H54 (cell line): ENCODE data around the gene MRC1.
A peak's percentile ranks its signal among the peaks of the same experiment; 100 is the strongest.

Source experiments
- DNase-seq: peaks from one replicate; pipeline ENCODE4 v3.0.0; 2011; ENCODE audit warnings: low spot score, mixed read lengths; ENCODE audit not compliant: insufficient read length
- FAIRE-seq: peaks from 3 replicates; lab custom pipeline; 2011; peaks lifted over from hg19 to GRCh38; lab: Jason Lieb, UNC
- POLR2A ChIP-seq: IDR thresholded peaks from 2 replicates; pipeline ENCODE4 v1.6.1; 2011; ENCODE audit warnings: low read depth, mild to moderate bottlenecking, low read length

The MRC1 gene

GRCh38 chr10:17842641-17843040, 33.5 kb downstream of the MRC1 start:
- no peak for TF ChIP-seq POLR2A
- DNase-seq (no peak), FAIRE-seq (no peak)

- DNase-seq, result no peak
- FAIRE-seq, result no peak
- no peak for TF ChIP-seq POLR2A
These were observed 38.6 kb downstream of the MRC1 start for GRCh38 chr10:17847585-17848296.

- TF ChIP-seq POLR2A, result no peak
- FAIRE-seq, result no peak
- DNase-seq, result no peak
These were observed 39.5 kb downstream of the MRC1 start for GRCh38 chr10:17848646-17849045.

DNA sequence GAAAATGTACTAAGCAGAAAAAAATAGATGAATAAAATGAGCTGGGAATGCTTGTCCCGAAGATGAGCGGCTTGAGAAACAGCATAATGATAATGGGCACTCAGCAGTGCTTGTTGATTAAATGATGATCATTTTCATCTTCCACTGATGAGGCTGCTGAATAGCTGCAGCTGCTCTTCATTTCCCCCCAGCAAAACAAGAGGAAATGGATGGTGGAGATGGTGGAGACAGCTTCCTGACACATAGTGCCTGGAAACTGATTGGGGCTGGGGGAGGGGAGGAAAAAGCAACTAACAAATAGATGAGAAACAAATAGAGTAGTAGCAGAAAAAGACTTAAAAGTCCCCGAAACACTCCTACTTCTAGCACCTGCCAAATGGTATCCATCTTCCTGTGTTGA, 41.4 kb downstream of the MRC1 start:
- DNase-seq (no peak), FAIRE-seq (no peak)
- no peak for TF ChIP-seq POLR2A

DNA sequence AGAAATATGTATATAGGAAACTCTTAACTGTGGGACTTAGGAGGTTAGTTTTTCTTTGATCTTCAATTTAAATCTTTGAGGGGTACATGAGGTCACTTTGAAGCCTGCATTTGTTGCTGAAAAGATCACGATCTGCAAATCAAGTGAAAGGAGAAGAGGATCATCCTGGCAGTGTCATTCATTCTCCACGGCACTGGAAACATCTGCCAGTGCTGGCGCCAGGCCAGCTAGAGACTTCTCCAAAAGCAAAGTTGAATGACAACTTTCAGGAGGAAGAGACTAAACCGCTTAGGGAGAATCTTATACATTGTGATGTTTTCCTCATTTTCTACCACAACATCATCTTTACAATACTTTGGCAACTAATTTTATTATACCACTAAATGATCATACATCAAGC, 42.5 kb downstream of the MRC1 start:
- no peak for FAIRE-seq
- no peak for DNase-seq
- TF ChIP-seq POLR2A, result no peak

DNA sequence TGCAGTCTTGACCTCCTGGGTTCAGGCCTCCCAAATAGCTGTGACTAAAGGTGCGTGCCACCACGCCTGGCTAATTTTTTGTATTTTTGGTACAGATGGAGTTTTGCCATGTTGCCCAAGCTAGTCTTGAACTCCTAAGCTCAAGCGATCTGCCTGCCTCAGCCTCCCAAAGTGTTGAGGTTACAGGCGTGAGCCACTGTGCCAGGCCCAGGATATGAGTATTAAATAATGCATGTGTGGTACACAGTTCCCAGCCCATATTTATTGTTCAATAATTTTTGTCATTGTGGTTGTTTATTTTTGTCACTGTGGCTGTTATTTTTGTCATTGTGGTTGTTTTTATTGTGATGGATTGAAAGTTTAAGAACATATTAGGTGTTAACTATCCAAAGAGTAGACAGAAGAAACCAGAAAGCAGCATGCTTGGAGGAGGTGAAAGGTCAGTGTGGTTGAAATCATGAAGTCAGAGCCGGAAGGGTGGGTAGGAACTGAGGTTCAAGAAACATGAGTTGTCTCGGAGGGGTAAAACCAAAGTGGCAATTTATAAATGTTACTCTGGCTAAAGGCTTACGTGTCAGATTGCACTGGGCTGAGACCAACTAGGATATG, 45.0 kb downstream of the MRC1 start:
- FAIRE-seq, result no peak
- DNase-seq, result no peak
- TF ChIP-seq POLR2A, result no peak

DNA sequence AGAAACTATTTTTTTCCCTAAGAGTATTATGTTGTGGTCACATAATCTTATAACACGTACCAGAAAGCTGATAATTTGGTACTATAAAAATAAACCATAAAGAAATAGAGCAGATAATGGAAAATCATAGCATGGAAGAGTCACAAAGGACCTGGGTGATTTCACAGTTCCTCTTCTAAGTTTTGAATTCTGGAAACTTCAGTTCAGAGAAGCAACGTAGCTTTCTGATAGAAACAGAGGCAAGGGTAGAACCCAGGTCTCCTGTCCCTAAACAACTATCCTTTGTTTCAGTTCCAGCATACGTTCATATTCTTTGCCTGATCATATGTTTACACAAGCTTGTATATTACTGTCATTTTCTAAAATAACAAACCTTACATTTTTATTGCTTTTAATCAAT, 47.9 kb downstream of the MRC1 start:
- DNase-seq (no peak), FAIRE-seq (no peak)
- no peak for TF ChIP-seq POLR2A

DNA sequence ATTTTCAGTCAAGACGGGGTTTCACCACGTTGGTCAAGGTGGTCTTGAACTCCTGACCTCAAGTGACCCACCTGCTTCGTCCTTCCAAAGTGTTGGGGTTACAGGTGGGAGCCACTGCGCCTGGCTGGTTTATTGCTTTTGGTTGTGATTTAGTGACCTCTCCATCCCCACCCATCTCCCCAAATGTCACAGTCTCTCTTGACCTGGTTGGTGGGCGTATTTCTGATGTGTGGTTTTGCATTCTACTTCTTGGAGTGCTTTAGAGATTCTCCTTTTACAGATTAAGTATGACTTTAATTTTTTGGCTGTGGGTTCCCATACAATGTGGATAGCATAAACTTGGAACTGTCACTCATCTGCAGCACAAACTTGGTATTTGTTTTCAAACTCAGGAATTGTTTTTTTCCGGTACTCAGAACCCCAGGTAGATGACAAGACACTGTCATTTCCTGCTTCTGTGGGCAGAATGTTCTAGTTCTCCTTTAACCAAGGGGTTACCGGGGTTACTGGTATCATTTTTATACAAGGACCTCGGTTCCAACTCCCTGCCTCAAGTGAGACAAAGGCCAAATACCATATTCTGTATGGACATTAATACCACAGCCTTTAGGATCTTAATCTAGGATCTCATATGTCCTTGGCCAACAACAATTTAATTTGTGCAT, 50.5 kb downstream of the MRC1 start:
- DNase-seq (no peak), FAIRE-seq (no peak)
- TF ChIP-seq POLR2A, result no peak

- DNase-seq, result no peak
- FAIRE-seq, result no peak
- no peak for TF ChIP-seq POLR2A
These were observed 52.6 kb downstream of the MRC1 start for GRCh38 chr10:17861760-17862159.

- FAIRE-seq (no peak), DNase-seq (no peak)
- TF ChIP-seq POLR2A, result no peak
These were observed 56.2 kb downstream of the MRC1 start for GRCh38 chr10:17865351-17865750.

- TF ChIP-seq POLR2A, result no peak
- no peak for DNase-seq
- no peak for FAIRE-seq
These were observed 57.2 kb downstream of the MRC1 start for GRCh38 chr10:17866346-17866745.

DNA sequence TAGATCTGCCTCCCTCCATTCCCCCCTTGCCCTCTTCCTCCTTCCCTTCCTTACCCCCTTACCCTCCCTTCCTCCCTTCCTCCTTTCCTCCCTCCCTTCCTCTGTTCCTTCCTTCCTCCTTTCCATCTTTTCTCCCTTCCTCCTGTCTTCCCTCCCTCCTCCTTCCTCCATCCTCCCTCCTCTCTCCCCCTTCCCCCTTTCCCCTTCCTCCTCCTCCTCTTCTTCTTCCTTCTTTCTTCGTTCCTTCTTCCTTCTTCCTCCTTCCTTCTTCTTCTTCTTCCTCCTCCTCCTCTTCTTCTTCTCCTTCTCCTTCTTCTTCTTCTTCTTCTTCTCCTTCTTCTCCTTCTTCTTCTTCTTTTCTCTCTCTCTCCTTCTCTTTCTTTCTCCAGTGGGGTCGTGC, 57.9 kb downstream of the MRC1 start:
- no peak for FAIRE-seq
- no peak for DNase-seq
- TF ChIP-seq POLR2A, result no peak

- no peak for TF ChIP-seq POLR2A
- FAIRE-seq (no peak), DNase-seq (no peak)
These were observed 61.9 kb downstream of the MRC1 start for GRCh38 chr10:17871036-17871435.

DNA sequence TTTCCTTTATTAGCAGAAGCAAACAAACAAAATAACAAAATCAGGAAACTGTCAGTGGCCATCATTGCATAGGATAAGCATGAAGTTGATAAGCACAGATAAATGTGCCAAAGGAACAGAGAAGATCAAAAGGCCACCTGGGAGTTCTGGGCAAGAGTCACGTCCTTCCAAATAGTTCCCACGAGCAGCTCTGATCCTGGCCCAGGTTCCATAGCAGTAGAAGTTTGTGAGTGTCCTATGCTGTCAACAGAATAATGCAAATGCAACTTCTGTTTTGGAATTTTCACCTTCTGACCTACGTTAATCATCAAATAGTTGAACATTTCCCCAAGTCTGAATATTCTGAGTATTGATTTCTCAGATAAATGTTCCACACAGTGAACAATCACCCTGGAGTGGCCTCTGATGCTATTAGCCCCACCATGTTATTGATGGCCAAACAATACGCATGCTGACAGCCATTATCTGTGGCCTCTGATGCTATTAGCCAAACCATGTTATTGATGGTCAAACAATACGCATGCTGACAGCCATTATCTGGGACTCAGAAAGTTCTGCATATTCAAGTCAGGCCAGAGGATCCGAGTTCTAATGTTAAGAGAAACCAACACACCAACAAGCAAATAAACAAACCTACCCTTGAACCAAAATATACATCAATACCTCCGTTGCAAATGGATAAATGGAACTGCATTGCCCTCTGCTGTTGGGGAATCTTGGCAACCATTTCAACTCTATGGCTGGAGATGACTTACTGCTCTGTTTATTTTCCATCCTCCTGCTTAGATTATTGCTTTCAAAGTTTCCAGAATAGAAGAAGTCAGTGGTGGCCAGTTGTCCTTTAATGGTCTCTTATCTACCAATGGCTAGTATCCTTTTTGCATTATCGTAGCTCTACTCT, 63.3 kb downstream of the MRC1 start:
- DNase-seq (no peak), FAIRE-seq (peak; percentile 93)
- no peak for TF ChIP-seq POLR2A
